Measurements from ENCODE around the gene RNF215.
A peak's percentile ranks its signal among the peaks of the same experiment; 100 is the strongest.

RNF215 gene

DNA sequence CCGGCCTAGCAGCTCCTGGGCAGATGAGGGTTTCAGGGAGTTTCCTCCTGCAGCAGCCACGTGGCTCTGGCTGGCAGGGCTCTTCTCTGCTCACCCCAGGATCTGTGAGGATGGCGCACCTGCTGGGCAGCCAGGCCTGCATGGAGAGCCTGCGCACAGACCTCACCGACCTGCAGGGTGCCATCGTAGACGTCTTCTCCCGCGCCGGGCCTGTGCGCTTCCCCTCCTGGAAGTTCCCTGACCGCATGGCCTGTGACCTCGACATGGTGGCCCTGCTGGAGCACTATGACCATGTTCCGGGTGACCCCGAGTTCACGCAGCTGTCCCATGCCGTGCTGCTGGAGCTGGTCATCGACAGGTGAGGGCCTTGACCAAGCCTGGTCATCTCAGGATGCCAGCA, 21.3 kb downstream of the RNF215 start:
- no peak overlapping the region for H3K4me3 ChIP-seq (ENCODE audit: low read length)
- TF ChIP-seq, protein P1, sequence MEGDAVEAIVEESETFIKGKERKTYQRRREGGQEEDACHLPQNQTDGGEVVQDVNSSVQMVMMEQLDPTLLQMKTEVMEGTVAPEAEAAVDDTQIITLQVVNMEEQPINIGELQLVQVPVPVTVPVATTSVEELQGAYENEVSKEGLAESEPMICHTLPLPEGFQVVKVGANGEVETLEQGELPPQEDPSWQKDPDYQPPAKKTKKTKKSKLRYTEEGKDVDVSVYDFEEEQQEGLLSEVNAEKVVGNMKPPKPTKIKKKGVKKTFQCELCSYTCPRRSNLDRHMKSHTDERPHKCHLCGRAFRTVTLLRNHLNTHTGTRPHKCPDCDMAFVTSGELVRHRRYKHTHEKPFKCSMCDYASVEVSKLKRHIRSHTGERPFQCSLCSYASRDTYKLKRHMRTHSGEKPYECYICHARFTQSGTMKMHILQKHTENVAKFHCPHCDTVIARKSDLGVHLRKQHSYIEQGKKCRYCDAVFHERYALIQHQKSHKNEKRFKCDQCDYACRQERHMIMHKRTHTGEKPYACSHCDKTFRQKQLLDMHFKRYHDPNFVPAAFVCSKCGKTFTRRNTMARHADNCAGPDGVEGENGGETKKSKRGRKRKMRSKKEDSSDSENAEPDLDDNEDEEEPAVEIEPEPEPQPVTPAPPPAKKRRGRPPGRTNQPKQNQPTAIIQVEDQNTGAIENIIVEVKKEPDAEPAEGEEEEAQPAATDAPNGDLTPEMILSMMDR (IDR thresholded peaks at IDR 0.05; ENCODE audit: insufficient read depth, low read depth, low read length, missing control alignments) = no peak
- no peak for DNase-seq (ENCODE audit: low read depth)

DNA sequence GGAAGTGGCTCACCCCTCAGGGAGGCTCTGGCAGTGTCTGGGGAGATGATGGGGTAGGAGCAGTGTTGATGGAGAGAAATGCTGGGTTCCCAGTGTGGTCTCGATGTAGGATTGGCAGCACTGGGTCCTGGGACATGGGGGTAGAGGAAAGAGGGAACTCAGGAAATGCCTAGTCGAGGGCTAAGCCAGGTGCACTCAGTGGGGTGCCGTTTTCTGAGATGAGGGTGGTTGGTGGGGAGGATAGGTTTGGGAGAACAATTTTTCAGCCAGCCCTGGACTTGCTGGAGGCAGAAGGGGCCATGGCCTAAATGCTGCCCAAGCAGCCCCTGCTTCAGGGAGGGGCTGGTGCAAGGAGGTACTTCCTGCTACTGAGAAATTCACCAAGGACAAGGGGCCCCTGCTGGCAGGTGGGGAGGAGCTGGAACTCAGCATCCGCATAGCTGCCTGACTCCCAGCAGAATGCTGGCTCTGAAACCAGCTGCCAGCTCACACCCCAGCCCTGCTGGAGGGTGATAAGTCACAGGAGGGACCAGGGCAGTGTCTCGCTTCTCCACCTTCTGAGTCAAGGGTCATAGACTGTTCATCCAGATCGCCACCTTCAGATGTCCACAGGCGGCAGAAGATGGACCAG, 24.4 kb downstream of the RNF215 start:
- no peak for DNase-seq (ENCODE audit: low read depth)
- H3K4me3 ChIP-seq (ENCODE audit: low read length) = no peak overlapping the region
- TF ChIP-seq, protein P1 (IDR thresholded peaks at IDR 0.05; ENCODE audit: insufficient read depth, low read depth, low read length, missing control alignments) = no peak

DNA sequence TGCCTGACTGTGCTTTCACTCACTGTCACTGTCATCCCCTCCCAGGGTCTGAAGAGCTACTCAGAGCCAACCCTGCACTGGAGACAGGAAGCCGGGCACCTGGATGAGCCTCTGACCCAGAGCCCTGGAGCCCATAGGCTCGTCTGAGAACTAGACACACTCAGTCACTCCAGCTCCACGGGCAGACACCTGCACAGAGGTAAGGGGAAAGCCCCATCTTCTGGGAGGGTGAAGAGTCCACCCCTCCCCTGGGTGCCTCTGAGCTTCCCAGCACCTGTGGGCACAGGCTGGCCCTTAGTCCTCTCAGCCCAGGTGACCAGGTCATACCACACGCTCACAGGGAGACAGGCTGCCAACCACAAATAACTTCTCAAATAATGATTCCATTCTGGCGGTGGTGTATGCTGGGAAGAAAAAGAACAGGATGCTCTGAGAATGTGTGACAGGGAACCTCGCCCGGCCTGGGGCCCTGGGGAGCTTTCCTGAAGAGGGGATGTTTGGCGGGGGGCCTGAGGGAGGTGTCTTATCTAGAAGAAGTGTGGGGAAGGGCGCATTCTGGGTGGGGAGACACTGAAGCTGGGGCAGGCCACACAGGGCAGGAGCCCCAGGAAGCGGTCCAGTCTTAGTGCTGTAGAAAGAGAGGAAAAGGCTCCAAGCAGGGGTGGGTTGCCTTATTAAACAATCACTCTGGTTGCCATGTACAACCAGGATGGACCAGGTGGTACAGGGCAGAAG, 25.1 kb downstream of the RNF215 start:
- DNase-seq (ENCODE audit: low read depth) = no peak
- H3K4me3 ChIP-seq (ENCODE audit: low read length) = no peak overlapping the region
- TF ChIP-seq, protein P1 (IDR thresholded peaks at IDR 0.05; ENCODE audit: insufficient read depth, low read depth, low read length, missing control alignments) = no peak

DNA sequence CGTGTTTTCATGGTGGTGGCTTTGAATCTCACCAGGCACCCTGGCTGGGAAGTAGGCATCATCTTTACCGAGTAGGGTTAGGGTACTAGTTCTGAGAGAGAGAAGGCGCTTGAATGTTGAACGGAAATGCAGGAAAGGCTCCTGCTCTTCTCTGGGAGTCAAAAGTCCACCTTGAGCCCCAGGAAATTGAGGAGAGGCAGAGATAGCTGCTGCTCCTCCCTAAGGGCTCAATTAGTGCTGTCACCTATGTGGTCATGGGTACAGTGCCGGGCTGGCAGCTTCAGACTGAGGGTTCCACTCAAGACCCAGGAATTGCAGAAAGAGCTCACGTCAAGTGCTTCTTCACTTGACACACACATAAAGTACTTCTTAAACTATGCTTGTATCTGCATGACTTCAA, 28.7 kb downstream of the RNF215 start:
- TF ChIP-seq, protein P1 (IDR thresholded peaks at IDR 0.05; ENCODE audit: insufficient read depth, low read depth, low read length, missing control alignments) = no peak
- no peak overlapping the region for H3K4me3 ChIP-seq (ENCODE audit: low read length)
- DNase-seq (ENCODE audit: low read depth) = no peak

DNA sequence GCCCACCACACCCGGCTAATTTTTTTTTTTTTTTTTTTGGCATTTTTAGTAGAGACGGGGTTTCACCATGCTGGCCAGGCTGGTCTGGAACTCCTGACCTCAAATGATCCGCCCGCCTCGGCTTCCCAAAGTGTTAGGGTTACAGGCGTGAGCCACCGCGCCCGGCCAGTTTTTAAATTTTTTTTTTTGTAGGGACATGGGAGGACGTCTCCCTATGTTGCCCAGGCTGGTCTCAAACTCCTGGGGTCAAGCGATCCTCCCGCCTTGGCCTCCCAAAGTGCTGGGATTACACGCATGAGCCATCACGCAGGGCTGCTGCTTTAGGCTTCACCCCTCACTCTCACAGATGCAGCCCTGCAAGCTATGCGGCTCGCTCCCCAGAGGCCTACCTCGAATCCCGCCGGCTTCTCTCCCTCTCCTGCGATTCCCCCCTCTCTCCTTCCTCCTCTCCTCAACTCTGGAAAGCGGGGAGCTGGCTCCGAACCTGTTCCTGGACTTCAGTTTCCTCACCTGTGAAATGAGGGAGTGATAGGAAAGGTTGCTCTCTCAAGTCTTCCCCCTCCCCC, 29.5 kb downstream of the RNF215 start:
- DNase-seq (ENCODE audit: low read depth) = no peak
- H3K4me3 ChIP-seq (ENCODE audit: low read length) = peak overlapping the region; percentile 93
- TF ChIP-seq, protein P1 (IDR thresholded peaks at IDR 0.05; ENCODE audit: insufficient read depth, low read depth, low read length, missing control alignments) = no peak

DNA sequence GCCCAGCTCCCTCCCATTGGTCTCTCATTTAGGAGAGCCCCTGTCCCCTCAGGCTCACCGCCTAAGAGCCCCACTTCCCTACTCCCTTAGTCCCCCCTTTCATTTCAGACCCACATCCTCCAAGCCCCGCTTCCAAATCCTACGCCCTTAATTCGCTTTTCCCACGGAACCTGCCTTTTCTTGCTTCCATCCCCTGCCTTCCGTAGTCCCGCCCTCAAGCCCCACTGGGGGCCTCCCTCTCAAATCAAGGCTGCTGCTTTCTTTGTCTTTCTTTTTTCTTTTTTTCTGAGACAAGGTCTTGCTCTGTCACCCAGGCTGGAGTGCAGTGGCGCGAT, 30.0 kb downstream of the RNF215 start:
- TF ChIP-seq, protein P1 (IDR thresholded peaks at IDR 0.05; ENCODE audit: insufficient read depth, low read depth, low read length, missing control alignments) = no peak
- DNase-seq (ENCODE audit: low read depth) = no peak

More for the DNA sequence above, 30.0 kb downstream of the RNF215 start:
- H3K4me3 ChIP-seq (ENCODE audit: low read length) = peak overlapping the region; percentile 93
